K562 (cell line): Measurements from ENCODE around the gene NUP188. TPM values are rescaled to one million over a fixed set of nuclear protein-coding genes. Genes with fewer than 3 reads are reported as not detected.

Source experiments
- ARID1B ChIP-seq: fragments of 450-650 bp; IDR thresholded peaks from 2 replicates; pipeline ENCODE4 v1.6.1; 2016; ENCODE audit warnings: antibody characterized with exemption, mild to moderate bottlenecking, inconsistent platforms
- CBFA2T3 ChIP-seq: fragments of 450-650 bp; IDR thresholded peaks from 2 replicates; pipeline ENCODE4 v1.6.1; 2017
- CREB1 ChIP-seq, 2 experiments: sonication (generic) in 1 of 2; formaldehyde crosslinking in 1 of 2; IDR thresholded peaks; 2 replicates each; pipeline versions ENCODE4 v1.6.1 to v1.8.0; 2012 to 2022; ENCODE audit warnings: inconsistent platforms in 1 of 2, mild to moderate bottlenecking in 1 of 2, missing genetic modification reagents in 1 of 2, moderate library complexity in 1 of 2
- DIDO1 ChIP-seq: fragments of 450-650 bp; IDR thresholded peaks from 2 replicates; pipeline ENCODE4 v1.6.1; 2016; ENCODE audit warnings: low read depth, missing biosample characterization, missing genetic modification characterization
- EP300 ChIP-seq: IDR thresholded peaks from 2 replicates; pipeline ENCODE4 v1.6.1; 2012; ENCODE audit warnings: low read length, improper control_type of control experiment
- FOSL1 ChIP-seq: fragments of 200-800 bp; sonication (Bioruptor generic); conservative IDR thresholded peaks from 2 replicates; pipeline ENCODE4 v1.6.1; 2016; ENCODE audit warnings: missing genetic modification characterization, missing compliant biosample characterization
- FOXP1 ChIP-seq: sonication (generic); formaldehyde crosslinking; IDR thresholded peaks from 2 replicates; pipeline ENCODE4 v1.8.0; 2022; ENCODE audit warnings: mild to moderate bottlenecking, missing genetic modification reagents
- ILK ChIP-seq: fragments of 450-650 bp; IDR thresholded peaks from 2 replicates; pipeline ENCODE4 v1.6.1; 2016; ENCODE audit warnings: missing genetic modification characterization, low read depth, mild to moderate bottlenecking, missing compliant biosample characterization, moderate library complexity, borderline replicate concordance
- PPARD ChIP-seq: fragments of 250-450 bp; sonication (Bioruptor Pico); IDR thresholded peaks from 2 replicates; pipeline ENCODE4 v1.8.0; 2022; ENCODE audit warnings: inconsistent platforms, mild to moderate bottlenecking, moderate library complexity
- SMARCA4 ChIP-seq: fragments of 450-650 bp; IDR thresholded peaks from 2 replicates; pipeline ENCODE4 v1.6.1; 2016
- TBP ChIP-seq: optimal IDR thresholded peaks from 2 replicates; pipeline ENCODE3; 2011; ENCODE audit warnings: low read depth, low read length, improper control_type of control experiment
- TEAD4 ChIP-seq, 2 experiments: sonication (generic) in 1 of 2; formaldehyde crosslinking in 1 of 2; IDR thresholded peaks; 2 replicates each; pipeline versions ENCODE4 v1.6.1 to v1.8.0; 2012 to 2022; ENCODE audit warnings: borderline replicate concordance in 1 of 2, inconsistent platforms in 1 of 2, low read length in 1 of 2, mild to moderate bottlenecking in 1 of 2, missing genetic modification reagents in 1 of 2
- ZKSCAN8 ChIP-seq: fragments of 200-800 bp; sonication (Bioruptor generic); IDR thresholded peaks from 2 replicates; pipeline ENCODE4 v1.6.1; 2016; ENCODE audit warnings: missing genetic modification characterization, missing compliant biosample characterization
- ZNF551 ChIP-seq: fragments of 250-450 bp; sonication (Bioruptor Pico); IDR thresholded peaks from 2 replicates; pipeline ENCODE4 v1.5.0; 2021; ENCODE audit warnings: mild to moderate bottlenecking, moderate library complexity
- ZSCAN29 ChIP-seq: fragments of 450-650 bp; IDR thresholded peaks from 2 replicates; pipeline ENCODE4 v1.6.1; 2017
- polyA plus RNA-seq, 8 experiments: library from polyadenylated mRNA; depleted of rRNA in 4 of 8; stranded (reverse) in 5 of 8; unstranded in 3 of 8; fragments of >200 nt; fragmentation: Nextera tagmentation in 2 of 8; fragmentation: Illumina TruSeq in 1 of 8; extraction: Ambion mirVana in 2 of 8; extraction: Trizol in 1 of 8; gene quantifications; 2 replicates each; pipeline versions ENCODE4 v1.2.1 to v1.2.3, GENCODE V29; 2011 to 2014; ENCODE audit warnings: inconsistent platforms in 1 of 8, missing spikeins in 1 of 8
- total RNA-seq, 7 experiments: library from RNA; depleted of rRNA in 6 of 7; stranded (reverse); fragments of >200 nt in 6 of 7; fragmentation: Illumina TruSeq in 2 of 7; extraction: Trizol in 2 of 7; gene quantifications; 2 replicates each; pipeline versions ENCODE4 v1.2.1 to v1.2.3, GENCODE V29; 2011 to 2021; ENCODE audit warnings: low replicate concordance in 1 of 7
- TF ChIP-seq, protein P1 (sequence below): fragments of 200-800 bp; sonication (Bioruptor generic); IDR thresholded peaks from 2 replicates; pipeline ENCODE4 v1.6.1; 2017; ENCODE audit warnings: missing genetic modification characterization, missing compliant biosample characterization
- TF ChIP-seq, protein P2 (sequence below): sonication (generic); formaldehyde crosslinking; IDR thresholded peaks from 2 replicates; pipeline ENCODE4 v1.8.0; 2022; ENCODE audit warnings: missing genetic modification reagents, mild to moderate bottlenecking, moderate library complexity, borderline replicate concordance
- TF ChIP-seq, protein P3 (sequence below), 2 experiments: fragments of 450-650 bp; IDR thresholded peaks; 2 replicates each; pipeline ENCODE4 v1.6.1; 2018; ENCODE audit warnings: mild to moderate bottlenecking in 2 of 2, low read depth in 1 of 2; ENCODE audit not compliant: partially characterized antibody in 2 of 2
- TF ChIP-seq, protein P4 (sequence below): sonication (generic); formaldehyde crosslinking; IDR thresholded peaks from 2 replicates; pipeline ENCODE4 v1.8.0; 2022; ENCODE audit warnings: mild to moderate bottlenecking, missing genetic modification reagents, borderline replicate concordance

Gene NUP188
- total and polyA plus RNA-seq, 9 of the 15 experiments (the other 6 are each of a cell fraction or from before 2014, with no cell fraction given): 11.7 to 135 (median 70.6) TPM

DNA sequence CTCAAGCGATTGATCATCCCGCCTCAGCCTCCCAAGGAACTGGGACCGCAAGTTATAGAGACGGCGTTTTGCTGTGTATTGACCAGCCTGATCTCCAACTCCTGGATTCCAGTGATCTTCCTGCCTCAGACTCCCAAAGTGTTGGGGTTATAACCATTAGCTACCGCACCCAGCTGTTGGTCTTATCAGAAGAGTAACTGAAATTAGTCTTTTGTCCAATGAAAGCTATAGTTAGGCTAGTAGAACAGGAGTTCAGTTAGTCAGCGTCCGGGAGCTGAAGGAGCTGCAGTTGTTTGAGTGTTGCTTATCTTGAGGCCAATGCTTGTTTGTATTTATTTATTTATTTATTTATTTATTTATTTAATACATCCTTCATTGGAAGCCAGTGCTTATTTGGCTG is 85.7 kb downstream of the NUP188 start (continued):
- TF ChIP-seq, protein P1, sequence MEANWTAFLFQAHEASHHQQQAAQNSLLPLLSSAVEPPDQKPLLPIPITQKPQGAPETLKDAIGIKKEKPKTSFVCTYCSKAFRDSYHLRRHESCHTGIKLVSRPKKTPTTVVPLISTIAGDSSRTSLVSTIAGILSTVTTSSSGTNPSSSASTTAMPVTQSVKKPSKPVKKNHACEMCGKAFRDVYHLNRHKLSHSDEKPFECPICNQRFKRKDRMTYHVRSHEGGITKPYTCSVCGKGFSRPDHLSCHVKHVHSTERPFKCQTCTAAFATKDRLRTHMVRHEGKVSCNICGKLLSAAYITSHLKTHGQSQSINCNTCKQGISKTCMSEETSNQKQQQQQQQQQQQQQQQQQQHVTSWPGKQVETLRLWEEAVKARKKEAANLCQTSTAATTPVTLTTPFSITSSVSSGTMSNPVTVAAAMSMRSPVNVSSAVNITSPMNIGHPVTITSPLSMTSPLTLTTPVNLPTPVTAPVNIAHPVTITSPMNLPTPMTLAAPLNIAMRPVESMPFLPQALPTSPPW: peak; percentile 39; the same call in 1 of the 2 replicates
- TF ChIP-seq ILK (no peak), EP300 (peak; percentile 51), ZNF551 (CRISPR knock-in tag) (no peak), ZSCAN29 (no peak), PPARD (CRISPR knock-in tag) (no peak), ARID1B (peak; percentile 51), TEAD4 (IDR thresholded peaks at IDR 0.05; ENCODE audit: low read length) (peak; percentile 10; the same call in 1 of the 2 replicates), TEAD4 (CRISPR knock-in tag; IDR thresholded peaks at IDR 0.05; ENCODE audit: borderline replicate concordance) (no peak), SMARCA4 (peak; percentile 57), CREB1 (IDR thresholded peaks at IDR 0.05) (no peak), CREB1 (CRISPR knock-in tag; IDR thresholded peaks at IDR 0.05) (0 out of 2 replicates have a peak, but pooled peaks have one; percentile 21), ZKSCAN8 (0 out of 2 replicates have a peak, but pooled peaks have one; percentile 32), DIDO1 (no peak), TBP (peak; percentile 40), FOSL1 (tag) (peak; percentile 47), CBFA2T3 (peak; percentile 54), FOXP1 (no peak)
- TF ChIP-seq, protein P2, sequence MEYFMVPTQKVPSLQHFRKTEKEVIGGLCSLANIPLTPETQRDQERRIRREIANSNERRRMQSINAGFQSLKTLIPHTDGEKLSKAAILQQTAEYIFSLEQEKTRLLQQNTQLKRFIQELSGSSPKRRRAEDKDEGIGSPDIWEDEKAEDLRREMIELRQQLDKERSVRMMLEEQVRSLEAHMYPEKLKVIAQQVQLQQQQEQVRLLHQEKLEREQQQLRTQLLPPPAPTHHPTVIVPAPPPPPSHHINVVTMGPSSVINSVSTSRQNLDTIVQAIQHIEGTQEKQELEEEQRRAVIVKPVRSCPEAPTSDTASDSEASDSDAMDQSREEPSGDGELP: peak; percentile 94
- TF ChIP-seq, protein P3, sequence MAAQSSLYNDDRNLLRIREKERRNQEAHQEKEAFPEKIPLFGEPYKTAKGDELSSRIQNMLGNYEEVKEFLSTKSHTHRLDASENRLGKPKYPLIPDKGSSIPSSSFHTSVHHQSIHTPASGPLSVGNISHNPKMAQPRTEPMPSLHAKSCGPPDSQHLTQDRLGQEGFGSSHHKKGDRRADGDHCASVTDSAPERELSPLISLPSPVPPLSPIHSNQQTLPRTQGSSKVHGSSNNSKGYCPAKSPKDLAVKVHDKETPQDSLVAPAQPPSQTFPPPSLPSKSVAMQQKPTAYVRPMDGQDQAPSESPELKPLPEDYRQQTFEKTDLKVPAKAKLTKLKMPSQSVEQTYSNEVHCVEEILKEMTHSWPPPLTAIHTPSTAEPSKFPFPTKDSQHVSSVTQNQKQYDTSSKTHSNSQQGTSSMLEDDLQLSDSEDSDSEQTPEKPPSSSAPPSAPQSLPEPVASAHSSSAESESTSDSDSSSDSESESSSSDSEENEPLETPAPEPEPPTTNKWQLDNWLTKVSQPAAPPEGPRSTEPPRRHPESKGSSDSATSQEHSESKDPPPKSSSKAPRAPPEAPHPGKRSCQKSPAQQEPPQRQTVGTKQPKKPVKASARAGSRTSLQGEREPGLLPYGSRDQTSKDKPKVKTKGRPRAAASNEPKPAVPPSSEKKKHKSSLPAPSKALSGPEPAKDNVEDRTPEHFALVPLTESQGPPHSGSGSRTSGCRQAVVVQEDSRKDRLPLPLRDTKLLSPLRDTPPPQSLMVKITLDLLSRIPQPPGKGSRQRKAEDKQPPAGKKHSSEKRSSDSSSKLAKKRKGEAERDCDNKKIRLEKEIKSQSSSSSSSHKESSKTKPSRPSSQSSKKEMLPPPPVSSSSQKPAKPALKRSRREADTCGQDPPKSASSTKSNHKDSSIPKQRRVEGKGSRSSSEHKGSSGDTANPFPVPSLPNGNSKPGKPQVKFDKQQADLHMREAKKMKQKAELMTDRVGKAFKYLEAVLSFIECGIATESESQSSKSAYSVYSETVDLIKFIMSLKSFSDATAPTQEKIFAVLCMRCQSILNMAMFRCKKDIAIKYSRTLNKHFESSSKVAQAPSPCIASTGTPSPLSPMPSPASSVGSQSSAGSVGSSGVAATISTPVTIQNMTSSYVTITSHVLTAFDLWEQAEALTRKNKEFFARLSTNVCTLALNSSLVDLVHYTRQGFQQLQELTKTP (IDR thresholded peaks at IDR 0.05; ENCODE audit: low read depth in 1 of 2, partially characterized antibody in 2 of 2): peak in 1 of 2 experiments; percentile 24
- TF ChIP-seq, protein P4, sequence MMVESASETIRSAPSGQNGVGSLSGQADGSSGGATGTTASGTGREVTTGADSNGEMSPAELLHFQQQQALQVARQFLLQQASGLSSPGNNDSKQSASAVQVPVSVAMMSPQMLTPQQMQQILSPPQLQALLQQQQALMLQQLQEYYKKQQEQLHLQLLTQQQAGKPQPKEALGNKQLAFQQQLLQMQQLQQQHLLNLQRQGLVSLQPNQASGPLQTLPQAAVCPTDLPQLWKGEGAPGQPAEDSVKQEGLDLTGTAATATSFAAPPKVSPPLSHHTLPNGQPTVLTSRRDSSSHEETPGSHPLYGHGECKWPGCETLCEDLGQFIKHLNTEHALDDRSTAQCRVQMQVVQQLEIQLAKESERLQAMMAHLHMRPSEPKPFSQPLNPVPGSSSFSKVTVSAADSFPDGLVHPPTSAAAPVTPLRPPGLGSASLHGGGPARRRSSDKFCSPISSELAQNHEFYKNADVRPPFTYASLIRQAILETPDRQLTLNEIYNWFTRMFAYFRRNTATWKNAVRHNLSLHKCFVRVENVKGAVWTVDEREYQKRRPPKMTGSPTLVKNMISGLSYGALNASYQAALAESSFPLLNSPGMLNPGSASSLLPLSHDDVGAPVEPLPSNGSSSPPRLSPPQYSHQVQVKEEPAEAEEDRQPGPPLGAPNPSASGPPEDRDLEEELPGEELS (CRISPR knock-in tag): no peak
